ENCODE results near the gene NRG2. TPM values are rescaled to one million over a fixed set of nuclear protein-coding genes. Genes with fewer than 3 reads are reported as not detected.
A peak's percentile ranks its signal among the peaks of the same experiment; 100 is the strongest.

The NRG2 gene
- total and polyA plus RNA-seq, 2 of the 4 experiments (the other 2 are of a cell fraction): 0.18 TPM; not detected in 1

DNA sequence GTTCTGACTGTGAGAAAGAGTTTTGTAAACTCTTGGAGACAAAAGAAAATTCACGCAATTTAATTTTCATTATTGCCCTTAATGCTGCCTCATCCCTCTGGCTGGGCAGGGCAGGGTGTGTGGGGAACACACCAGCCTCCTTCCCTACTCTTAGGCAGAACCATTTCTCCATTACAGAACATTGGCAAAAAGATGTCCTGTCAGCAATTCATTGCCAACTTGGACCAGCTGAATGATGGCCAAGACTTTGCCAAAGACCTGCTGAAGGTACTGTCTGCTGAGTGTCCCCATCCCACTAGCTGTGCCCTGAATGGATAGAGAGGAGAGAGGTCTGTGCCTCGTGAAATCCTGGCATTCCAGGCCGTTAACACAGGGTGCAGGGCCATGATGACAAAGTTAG, 209.6 kb downstream of the NRG2 start:
- Histone ChIP-seq H3K79me1 (ENCODE audit: low read depth in 1 of 2, low read length in 2 of 2) (no peaks in the 10 kb centered on the region), H2BK15ac (ENCODE audit: low read depth, low read length) (no peak overlapping the region), H3K23ac (ENCODE audit: low read depth, low read length) (no peak overlapping the region), H3K56ac (ENCODE audit: extremely low read depth, insufficient read depth, low read length) (no peak overlapping the region), H3K9ac (ENCODE audit: low read depth, low read length) (no peak overlapping the region), H3K9me1 (ENCODE audit: insufficient read depth, low read length) (no peaks in the 10 kb centered on the region), H2AK9ac (replicated peaks; ENCODE audit: low read depth, low read length, poor library complexity) (no peak overlapping the region), H4K5ac (ENCODE audit: low read depth, low read length) (no peak overlapping the region), H3K4ac (ENCODE audit: low read depth, low read length) (no peak overlapping the region), H3K9me3 (ENCODE audit: control insufficient read depth, insufficient read depth, low read length) (no peaks in the 10 kb centered on the region), H2AK5ac (ENCODE audit: low read depth, low read length) (no peak overlapping the region), H4K20me1 (ENCODE audit: insufficient read depth, low read length) (no peaks in the 10 kb centered on the region), H3K27ac (ENCODE audit: insufficient read depth, low read length) (no peak overlapping the region), H4K8ac (ENCODE audit: low read depth in 2 of 2, low read length in 2 of 2) (no peak overlapping the region), H3K4me2 (ENCODE audit: low read depth, low read length) (no peak overlapping the region), H2BK20ac (ENCODE audit: low read depth, low read length) (no peak overlapping the region), H2BK120ac (ENCODE audit: low read depth, low read length) (no peak overlapping the region), H3K4me1 (ENCODE audit: control insufficient read depth, insufficient read depth, low read length) (no peaks in the 10 kb centered on the region), H2AFZ (replicated peaks; ENCODE audit: low read length, poor library complexity) (no peak overlapping the region), H4K91ac (ENCODE audit: insufficient read depth, low read depth, low read length) (no peak overlapping the region), H3K14ac (replicated peaks; ENCODE audit: low read depth, low read length) (no peak overlapping the region), H3K27me3 (ENCODE audit: control insufficient read depth, insufficient read depth, low read length) (peaks cover 17% of the 10 kb centered on the region), H3K18ac (ENCODE audit: low read depth, low read length) (no peak overlapping the region), H2BK5ac (ENCODE audit: low read depth, low read length, poor library complexity, severe bottlenecking) (no peak overlapping the region), H3K4me3 (ENCODE audit: insufficient read depth, low read depth, low read length) (no peak overlapping the region), H3K36me3 (ENCODE audit: control insufficient read depth, insufficient read depth, low read length) (no peaks in the 10 kb centered on the region)
- no TSS peak for BruUV-seq (replicated peaks)
- intact Hi-C loops (cut with micrococcal nuclease): no loop called here
- no CpG with 5 or more reads among the region's 3 CpGs for WGBS, 2 experiments (ENCODE audit: extremely low coverage in 2 of 2, insufficient read length in 1 of 2)
- dilution Hi-C loops (cut with HindIII; ENCODE audit: low sequenced_read_pairs, unreplicated experiment): no loop called here
- POLR2A ChIA-PET (ENCODE audit: unreplicated experiment): no interaction called here
- no peak for TF ChIP-seq RCOR1 (IDR thresholded peaks at IDR 0.05; ENCODE audit: insufficient replicate concordance, low read length)
- no peak for TF ChIP-seq MXI1 (IDR thresholded peaks at IDR 0.05; ENCODE audit: borderline replicate concordance, low read depth, low read length)
- TF ChIP-seq MAFK (IDR thresholded peaks at IDR 0.05; ENCODE audit: low read depth, low read length): peak; percentile 79
- TF ChIP-seq CTCF (conservative IDR thresholded peaks at IDR 0.05; ENCODE audit: low read depth, low read length): no peak
- TF ChIP-seq BHLHE40 (IDR thresholded peaks at IDR 0.05; ENCODE audit: low read depth, low read length): no peak
- no peak for TF ChIP-seq SMC3 (IDR thresholded peaks at IDR 0.05; ENCODE audit: low read depth, low read length)
- no peak for TF ChIP-seq RAD21 (IDR thresholded peaks at IDR 0.05; ENCODE audit: low read length)
- TF ChIP-seq MAZ (IDR thresholded peaks at IDR 0.05; ENCODE audit: borderline replicate concordance, low read depth, low read length): no peak
- DNase-seq: no peak
- in situ Hi-C loops (cut with MboI; ENCODE audit: low sequenced_read_pairs): no loop called here
- no peak for ATAC-seq (ENCODE audit: low read depth)
- CTCF ChIA-PET: no interaction called here

All from IMR-90 (cell line).